DMS53 (cell line): ENCODE results near the gene HNRNPUL2.

Experiments used
- DNase-seq: peaks from one replicate; lab custom pipeline; 2025; lab: John Stamatoyannopoulos, UW

HNRNPUL2 gene

GRCh38 chr11:62667460-62667859, 59.8 kb downstream of the HNRNPUL2 start:
- no peak for DNase-seq

- DNase-seq: no peak
These were observed 60.9 kb downstream of the HNRNPUL2 start for GRCh38 chr11:62666259-62666926.

GRCh38 chr11:62665599-62666258, 61.5 kb downstream of the HNRNPUL2 start:
- peak; percentile 74 for DNase-seq

GRCh38 chr11:62665075-62665598, 62.1 kb downstream of the HNRNPUL2 start, which contains the start of the genes C11orf98 and CSKMT:
C11orf98 (minus strand) TSS chr11:62665210; CDS start chr11:62665169, 41 bp downstream.
CSKMT (plus strand) TSS chr11:62665312; CDS start chr11:62665880, 568 bp downstream.
- peak; percentile 96 for DNase-seq

GRCh38 chr11:62664405-62665074, 62.7 kb downstream of the HNRNPUL2 start:
- peak; percentile 86 for DNase-seq
